ENCODE measurements around the gene CBFA2T2. TPM values are rescaled to one million over a fixed set of nuclear protein-coding genes. Genes with fewer than 3 reads are reported as not detected.
"Not testable (repeated sequence)": the region's sequence is repeated elsewhere in the genome, so short reads cannot be mapped to it uniquely, and the experiment has no call there.

Gene CBFA2T2
- polyA plus RNA-seq, 3 donors: 4.1 to 5.8 (median 4.3) TPM

DNA sequence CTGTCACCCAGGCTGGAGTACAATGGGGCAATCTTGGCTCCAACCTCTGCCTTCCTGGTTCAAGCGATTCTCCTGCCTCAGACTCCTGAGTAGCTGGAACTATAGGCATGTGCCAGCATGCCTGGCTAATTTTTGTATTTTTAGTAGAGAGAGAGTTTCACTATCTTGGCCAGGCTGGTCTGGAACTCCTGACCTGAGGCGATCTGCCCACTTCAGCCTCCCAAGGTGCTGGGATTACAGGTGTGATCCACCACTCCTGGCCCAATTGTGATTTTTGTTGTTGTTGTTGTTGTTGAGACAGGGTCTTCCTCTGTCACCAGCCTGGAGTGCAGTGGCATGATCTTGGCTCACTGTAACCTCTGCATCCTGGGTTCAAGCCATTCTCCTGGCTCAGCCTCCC, 69.3 kb downstream of the CBFA2T2 start:
- 94 to 97% (median 96%) methylated on average over 2 of the region's 2 CpGs for WGBS, 3 donors
- no peak overlapping the region for H3K27ac ChIP-seq (ENCODE audit: low read depth, low read length)

DNA sequence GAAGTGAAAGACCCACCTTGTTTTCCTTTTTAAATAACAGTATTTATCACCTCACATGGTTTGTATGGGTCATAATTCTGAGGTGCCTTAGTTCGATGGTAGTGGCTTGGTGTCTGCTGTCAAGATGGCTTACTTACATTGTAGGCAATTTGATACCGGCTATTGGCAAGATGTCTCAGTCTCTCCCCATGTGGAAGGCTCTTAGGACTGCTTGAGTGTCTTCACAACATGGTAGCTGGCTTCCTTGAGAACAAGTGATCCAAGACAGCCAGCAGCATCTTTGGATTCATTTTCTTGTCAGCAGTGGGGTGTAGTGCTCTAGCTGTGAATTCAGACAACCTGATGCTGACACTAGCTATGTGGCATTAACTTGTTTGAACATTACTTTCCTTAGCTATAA, 70.1 kb downstream of the CBFA2T2 start:
- no peak overlapping the region for H3K27ac ChIP-seq (ENCODE audit: low read depth, low read length)
- WGBS, 3 donors: 91 to 95% (median 91%) methylated on average over 2 of the region's 2 CpGs

DNA sequence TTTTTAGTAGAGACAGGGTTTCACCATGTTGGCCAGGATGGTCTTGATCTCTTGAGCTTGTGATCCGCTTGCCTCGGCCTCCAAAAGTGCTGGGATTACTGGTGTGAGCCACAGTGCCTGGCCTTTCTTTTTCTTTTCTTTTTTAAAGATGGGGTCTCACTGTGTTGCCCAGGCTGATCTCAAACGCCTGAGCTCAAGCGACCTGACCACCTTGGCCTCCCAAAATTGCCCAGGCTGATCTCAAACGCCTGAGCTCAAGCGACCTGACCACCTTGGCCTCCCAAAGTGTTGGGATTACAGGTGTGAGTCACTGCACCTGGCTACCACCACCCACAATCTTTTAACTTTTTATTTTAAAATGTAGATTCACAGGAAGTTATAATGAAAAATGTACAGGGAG, 71.2 kb downstream of the CBFA2T2 start:
- not testable (repeated sequence) for H3K27ac ChIP-seq (ENCODE audit: low read depth, low read length)
- WGBS, 3 donors: 96 to 97% (median 97%) methylated on average over 6 of the region's 6 CpGs

DNA sequence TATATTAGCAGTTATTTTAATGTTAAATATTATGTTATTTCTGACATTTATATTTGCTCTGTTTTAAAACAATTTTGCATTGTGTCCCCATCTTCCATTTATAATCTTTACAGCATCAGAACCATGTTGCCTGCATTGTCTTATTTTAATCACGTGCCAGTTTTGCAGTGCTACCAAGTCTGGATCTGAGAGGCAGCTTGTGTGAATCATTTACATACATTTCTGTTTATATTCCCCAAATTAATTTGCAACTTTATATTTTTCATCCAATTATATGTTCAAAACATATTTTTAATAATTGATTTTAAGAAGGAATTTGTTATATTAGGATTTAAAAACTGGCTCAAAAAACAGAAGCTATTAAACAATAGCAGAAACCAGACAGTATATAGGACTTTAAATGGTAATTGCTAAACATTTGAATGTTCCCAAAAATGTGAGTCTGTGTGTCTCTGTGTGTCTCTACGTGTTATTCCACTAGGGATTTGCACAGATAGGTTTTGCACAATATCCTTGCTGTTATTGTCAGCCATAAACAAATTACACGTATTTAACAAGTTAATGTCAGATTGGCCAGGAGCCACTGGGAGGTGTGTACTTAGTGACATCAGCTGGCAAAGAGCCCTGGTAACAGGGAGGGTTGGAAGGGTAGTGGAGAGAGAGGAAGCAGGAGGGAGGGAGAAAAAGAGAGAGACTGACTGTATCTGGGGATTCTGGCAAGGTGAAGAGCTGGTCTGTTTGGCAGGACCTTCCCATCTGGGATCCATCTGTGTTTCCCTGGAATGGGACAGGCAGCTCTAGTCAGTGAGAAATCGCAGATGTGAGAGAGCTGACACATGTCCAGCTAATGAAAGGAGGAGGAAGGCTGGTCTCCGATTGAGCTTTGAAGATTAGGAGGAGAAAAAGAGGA, 72.1 kb downstream of the CBFA2T2 start:
- no peak overlapping the region for H3K27ac ChIP-seq (ENCODE audit: low read depth, low read length)
- WGBS, 3 donors: 12 to 39% (median 36%) methylated on average over 5 of the region's 5 CpGs

GRCh38 chr20:33563788-33564187, 73.9 kb downstream of the CBFA2T2 start:
- WGBS, 3 donors: 86 to 88% (median 87%) methylated on average over 8 of the region's 8 CpGs
- no peak overlapping the region for H3K27ac ChIP-seq (ENCODE audit: low read depth, low read length)

DNA sequence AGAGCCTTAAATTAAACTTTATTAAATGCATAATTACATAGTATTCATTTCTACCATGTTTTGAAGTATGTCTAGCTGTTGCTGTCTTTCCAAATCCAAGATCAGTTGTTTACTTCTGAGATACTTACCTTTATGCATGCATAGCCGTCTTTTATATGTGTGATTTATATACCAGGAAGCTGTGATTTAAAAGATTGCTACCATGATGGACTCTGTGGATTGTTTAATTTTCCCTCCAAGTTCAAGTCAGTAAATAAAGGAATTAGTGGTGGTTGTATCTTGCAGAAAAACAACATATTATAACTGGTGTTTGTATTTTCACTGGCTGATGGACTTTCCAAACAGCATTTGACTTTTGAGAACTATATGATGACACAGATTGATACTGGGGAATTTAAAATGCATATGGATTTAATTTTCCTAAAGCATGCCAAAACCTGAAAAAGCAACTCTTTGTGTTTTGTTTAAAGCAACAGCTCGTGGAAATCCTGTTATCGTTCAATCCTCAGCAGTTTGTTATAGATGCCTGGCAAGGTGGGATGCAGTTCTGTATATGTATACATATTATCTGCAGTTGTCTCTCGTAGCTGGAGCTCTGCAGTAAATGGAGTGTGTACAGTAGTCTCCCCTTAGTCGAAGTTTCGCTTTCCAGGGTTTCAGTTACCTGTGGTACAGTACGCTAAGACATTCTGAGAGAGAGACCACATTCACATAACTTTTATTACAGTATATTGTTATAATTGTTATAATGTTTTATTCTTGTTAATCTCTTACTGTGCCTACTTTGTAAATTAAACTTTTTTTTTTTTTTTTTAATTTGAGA, 77.1 kb downstream of the CBFA2T2 start:
- 76 to 83% (median 79%) methylated on average over 7 of the region's 7 CpGs for WGBS, 3 donors
- H3K27ac ChIP-seq (ENCODE audit: low read depth, low read length): no peak overlapping the region

DNA sequence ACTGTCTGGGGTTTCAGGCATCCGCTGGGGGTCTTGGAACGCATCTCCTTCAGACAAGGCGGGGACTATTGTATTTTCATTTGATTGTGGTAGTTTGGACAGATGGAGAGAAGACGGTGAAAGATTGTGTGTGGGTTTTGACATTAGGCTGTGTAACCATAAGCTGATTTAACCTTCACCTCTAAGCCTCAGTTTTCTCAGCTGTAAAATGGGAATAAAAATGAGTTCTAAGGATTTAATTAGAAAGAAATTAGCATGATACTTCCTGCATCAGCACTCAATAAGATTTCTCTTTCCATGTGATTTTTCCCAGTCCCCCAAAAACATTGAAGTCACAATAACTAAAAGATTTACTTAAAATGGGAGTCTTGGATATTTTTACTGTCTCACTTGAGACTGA, 78.1 kb downstream of the CBFA2T2 start:
- H3K27ac ChIP-seq (ENCODE audit: low read depth, low read length): no peak overlapping the region
- WGBS, 3 donors: 98 to 99% (median 98%) methylated on average over 4 of the region's 4 CpGs

DNA sequence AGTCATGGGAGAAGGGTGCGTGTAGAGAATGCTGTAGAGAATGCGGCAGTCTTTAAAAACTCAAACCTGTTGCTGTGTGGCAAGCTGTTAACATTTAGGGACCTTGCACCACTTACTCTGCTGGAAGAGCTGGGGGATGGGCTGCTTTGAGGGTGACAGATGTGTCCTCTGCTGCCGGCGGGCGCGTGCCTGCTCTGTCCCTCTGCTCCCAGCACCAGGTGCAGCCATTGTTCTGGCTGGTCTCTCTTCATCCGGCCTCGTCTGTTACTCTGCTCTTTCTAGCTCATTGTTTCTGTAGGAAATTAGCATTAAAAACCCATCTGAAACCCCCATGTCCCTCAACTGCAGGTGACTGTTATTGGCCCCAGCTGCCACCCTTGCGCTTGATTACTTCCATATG, 78.5 kb downstream of the CBFA2T2 start:
- WGBS, 3 donors: 71 to 78% (median 77%) methylated on average over 9 of the region's 9 CpGs
- no peak overlapping the region for H3K27ac ChIP-seq (ENCODE audit: low read depth, low read length)

DNA sequence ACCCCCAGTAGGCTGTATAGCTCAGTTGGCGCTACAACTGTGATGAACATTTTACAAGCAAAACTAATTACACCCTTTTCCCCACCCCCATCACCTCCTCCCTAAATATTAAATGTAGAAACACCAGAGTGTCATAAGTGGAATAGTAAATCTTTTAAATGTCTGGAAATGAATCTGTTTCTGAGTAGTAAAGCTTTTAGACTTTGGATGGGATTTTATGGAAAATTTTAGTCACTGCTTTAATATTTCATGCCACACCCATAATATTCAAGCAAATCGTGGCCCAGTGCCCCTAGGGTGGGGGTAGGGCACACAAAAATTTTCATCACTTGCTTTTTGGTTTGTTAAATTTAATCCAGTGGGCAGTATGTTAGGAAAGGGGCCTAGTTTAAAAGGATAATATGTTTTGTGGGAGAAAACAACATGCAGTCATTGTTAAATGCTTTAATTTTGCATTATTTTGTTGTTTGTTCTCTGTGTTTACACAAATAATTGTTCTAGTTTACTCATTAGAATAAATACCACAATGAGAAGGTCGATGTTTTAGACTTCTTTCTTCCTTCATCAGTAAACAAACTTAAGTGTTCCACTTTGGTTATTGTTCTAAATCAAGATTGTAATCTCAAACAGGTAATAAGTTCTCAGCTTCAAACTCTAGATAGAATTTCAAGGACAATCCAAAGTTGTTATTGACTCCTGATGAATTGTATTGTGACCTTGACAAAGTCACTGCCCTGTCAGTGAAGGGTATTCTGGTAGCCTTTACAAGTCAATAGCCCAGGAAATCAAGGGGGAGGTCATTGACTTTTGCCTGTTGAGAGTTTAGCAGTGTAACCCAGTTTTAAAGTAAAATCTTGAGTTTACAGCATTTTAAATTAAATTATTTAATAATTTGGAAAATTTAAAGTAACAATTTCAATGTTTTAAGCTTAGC, 79.2 kb downstream of the CBFA2T2 start:
- H3K27ac ChIP-seq (ENCODE audit: low read depth, low read length): no peak overlapping the region
- 45 to 60% (median 58%) methylated on average over 3 of the region's 3 CpGs for WGBS, 3 donors

DNA sequence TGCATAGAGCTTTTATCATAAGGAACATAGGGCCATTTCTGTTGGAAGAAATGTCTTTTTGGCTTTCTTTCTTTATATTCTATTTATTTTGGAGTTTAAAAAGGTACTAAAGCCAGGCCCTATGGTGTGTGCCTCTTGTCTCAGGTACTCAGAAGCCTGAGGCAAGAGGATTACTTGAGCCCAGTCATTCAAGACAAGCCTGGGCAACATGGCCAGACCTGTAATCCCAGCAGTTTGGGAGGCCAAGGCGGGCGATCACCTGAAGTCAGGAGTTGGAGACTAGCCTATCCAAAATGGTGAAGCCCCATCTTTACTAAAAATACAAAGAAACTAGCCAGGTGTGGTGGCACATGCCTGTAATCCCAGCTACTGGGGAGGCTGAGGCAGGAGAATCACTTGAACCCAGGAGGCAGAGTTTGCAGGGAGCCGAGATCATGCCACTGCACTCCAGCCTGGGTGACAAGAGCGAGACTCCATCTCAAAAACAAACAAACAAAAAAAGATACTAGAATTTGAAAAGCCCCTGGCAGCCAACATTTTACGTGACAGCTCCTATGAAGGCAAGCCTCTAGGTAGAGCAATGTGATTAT, 80.0 kb downstream of the CBFA2T2 start:
- H3K27ac ChIP-seq (ENCODE audit: low read depth, low read length): no peak overlapping the region
- WGBS, 3 donors: 90 to 95% (median 94%) methylated on average over 5 of the region's 5 CpGs

- WGBS, 3 donors: 67 to 83% (median 79%) methylated on average over 1 of the region's 1 CpG
- H3K27ac ChIP-seq (ENCODE audit: low read depth, low read length): no peak overlapping the region
Measured at GRCh38 chr20:33570743-33571142, 80.8 kb downstream of the CBFA2T2 start.

- WGBS, 3 donors: 94 to 98% (median 95%) methylated on average over 5 of the region's 5 CpGs
- not testable (repeated sequence) for H3K27ac ChIP-seq (ENCODE audit: low read depth, low read length)
Measured at GRCh38 chr20:33573268-33573667, 83.4 kb downstream of the CBFA2T2 start.

GRCh38 chr20:33575282-33575681, 85.4 kb downstream of the CBFA2T2 start:
- no peak overlapping the region for H3K27ac ChIP-seq (ENCODE audit: low read depth, low read length)
- WGBS, 3 donors: 38 to 59% (median 50%) methylated on average over 3 of the region's 3 CpGs

- no peak overlapping the region for H3K27ac ChIP-seq (ENCODE audit: low read depth, low read length)
- 58 to 73% (median 67%) methylated on average over 4 of the region's 4 CpGs for WGBS, 3 donors
Measured at GRCh38 chr20:33576432-33577125, 86.7 kb downstream of the CBFA2T2 start.

- 31 to 71% (median 61%) methylated on average over 1 of the region's 1 CpG for WGBS, 3 donors
- no peak overlapping the region for H3K27ac ChIP-seq (ENCODE audit: low read depth, low read length)
Measured at GRCh38 chr20:33578510-33578909, 88.6 kb downstream of the CBFA2T2 start.

GRCh38 chr20:33583143-33583542, 93.2 kb downstream of the CBFA2T2 start:
- no peak overlapping the region for H3K27ac ChIP-seq (ENCODE audit: low read depth, low read length)
- 94 to 98% (median 97%) methylated on average over 2 of the region's 2 CpGs for WGBS, 3 donors

- H3K27ac ChIP-seq (ENCODE audit: low read depth, low read length): no peak overlapping the region
- 88 to 95% (median 93%) methylated on average over 3 of the region's 3 CpGs for WGBS, 3 donors
Measured at GRCh38 chr20:33584976-33585375, 95.1 kb downstream of the CBFA2T2 start.
